Kidney epithelial cell (primary cell): ENCODE measurements around the gene IMMT. TPM values are rescaled to one million over a fixed set of nuclear protein-coding genes. Genes with fewer than 3 reads are reported as not detected.

Experiments
- DNase-seq: peaks from one replicate; pipeline ENCODE4 v3.0.0-alpha.2; 2010; ENCODE audit warnings: low read depth
- H3K27me3 ChIP-seq: 2 replicates; pipeline ENCODE4 v1.6.0; 2011; ENCODE audit warnings: low read length; ENCODE audit not compliant: control insufficient read depth, insufficient read depth
- H3K36me3 ChIP-seq: 2 replicates; pipeline ENCODE4 v1.5.1; 2011; ENCODE audit warnings: low read length; ENCODE audit not compliant: control insufficient read depth, insufficient read depth
- H3K4me3 ChIP-seq: 2 replicates; pipeline ENCODE4 v1.5.1; 2011; ENCODE audit warnings: low read depth, mild to moderate bottlenecking, control low read depth, low read length
- CTCF ChIP-seq: IDR thresholded peaks from 2 replicates; pipeline ENCODE4 v1.5.1; 2011; ENCODE audit warnings: mild to moderate bottlenecking, moderate library complexity, low read length, control low read depth, inconsistent platforms; ENCODE audit not compliant: insufficient read depth, poor library complexity, severe bottlenecking
- total RNA-seq: library from RNA; depleted of rRNA; stranded (reverse); fragments of >200 nt; gene quantifications from 2 replicates; pipeline ENCODE4 v1.2.3, GENCODE V29; 2015

Gene IMMT
- total RNA-seq, 1 donor from 2014 or later = 66.9 TPM

DNA sequence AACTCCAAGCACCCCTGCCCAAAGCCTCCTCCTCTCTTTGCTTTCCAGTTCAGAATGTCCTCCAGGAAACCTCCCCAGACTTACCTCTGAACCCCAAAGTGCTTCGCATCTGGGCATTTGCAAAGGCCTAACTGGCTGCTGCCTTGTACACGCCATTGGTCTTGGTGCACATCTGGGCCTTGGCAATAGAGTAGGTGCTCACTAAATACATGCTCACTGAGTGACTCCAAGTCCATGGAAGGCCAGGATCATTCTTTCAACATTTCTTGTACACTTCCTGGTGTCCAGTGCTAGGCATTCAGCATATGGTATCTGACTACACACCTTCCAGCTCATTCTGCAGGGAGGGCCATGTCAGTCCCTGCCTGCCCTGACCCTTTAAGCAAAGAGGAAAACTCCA, 32.4 kb upstream of the IMMT start:
- TF ChIP-seq CTCF = no peak
- DNase-seq = no peak
- no peak overlapping the region for H3K4me3 ChIP-seq
- peaks cover 3% of the 10 kb centered on the region for H3K27me3 ChIP-seq
- no peaks in the 10 kb centered on the region for H3K36me3 ChIP-seq

DNA sequence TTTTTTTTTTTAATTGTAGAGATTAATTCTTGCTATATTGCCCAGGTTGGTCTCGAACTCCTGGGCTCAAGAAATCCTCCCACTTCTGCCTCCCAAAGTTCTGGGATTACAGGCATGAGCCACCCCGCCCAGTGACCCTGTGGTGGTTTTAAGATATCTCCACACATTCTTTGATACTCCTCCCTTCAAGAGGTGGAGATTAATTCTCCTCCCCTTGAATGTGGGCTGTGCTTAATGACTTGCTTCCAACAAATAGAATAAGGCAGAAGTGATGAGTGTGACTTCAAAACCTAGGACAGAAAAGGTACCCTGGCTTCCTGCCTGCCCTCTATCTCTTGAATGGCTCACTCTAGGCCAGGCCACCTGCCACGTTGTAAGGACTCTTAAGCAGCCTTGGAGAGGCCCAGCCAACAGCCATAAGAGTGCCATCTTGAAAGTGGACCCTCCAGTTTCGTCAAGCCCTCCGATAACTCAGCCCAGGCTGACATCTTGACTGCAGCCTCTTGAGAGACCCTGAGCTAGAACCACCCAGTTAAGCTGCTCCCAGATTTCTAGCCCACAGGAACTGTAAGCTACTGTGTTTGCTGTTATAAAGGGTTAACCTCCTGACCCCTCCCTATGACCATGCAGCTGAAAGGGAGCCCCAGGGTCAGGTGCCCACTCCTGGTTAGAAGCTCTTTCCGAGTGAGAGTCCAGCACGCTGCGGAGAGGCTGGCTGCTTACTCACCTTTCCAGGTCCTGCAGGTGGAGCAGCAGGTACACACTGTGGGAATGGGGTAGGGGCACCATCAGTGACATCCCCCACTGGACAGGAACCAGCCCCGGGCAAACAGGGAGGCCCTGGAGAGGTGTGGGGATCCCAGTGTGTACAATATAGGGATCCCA, 31.6 kb upstream of the IMMT start:
- Histone ChIP-seq H3K36me3 (no peaks in the 10 kb centered on the region), H3K4me3 (no peak overlapping the region), H3K27me3 (peaks cover 2% of the 10 kb centered on the region)
- TF ChIP-seq CTCF = no peak
- no peak for DNase-seq

- DNase-seq = no peak
- H3K27me3 ChIP-seq = peaks cover 2% of the 10 kb centered on the region
- H3K4me3 ChIP-seq = no peak overlapping the region
- TF ChIP-seq CTCF = no peak
- no peaks in the 10 kb centered on the region for H3K36me3 ChIP-seq
Observed at GRCh38 chr2:86226070-86226469, 30.8 kb upstream of the IMMT start.

DNA sequence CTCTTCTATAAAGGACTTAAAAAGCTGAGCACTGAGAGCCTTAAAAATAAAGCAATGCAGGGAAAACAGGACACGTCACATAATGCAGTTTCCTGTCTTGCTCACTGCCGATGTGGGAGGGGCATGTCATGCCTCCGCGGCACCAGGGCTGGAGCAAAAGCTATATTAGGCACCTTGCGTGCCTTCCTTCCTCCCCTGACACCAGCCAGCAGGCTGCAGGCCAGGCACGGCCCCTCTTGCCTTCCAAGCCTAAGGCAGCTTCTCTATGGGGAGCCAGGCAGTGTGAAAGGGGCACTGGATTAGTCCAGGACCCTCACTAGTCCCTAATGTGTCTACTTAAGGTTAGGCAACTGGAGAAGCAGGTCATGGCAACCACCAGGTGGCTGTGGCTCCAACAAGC, 30.3 kb upstream of the IMMT start:
- DNase-seq = no peak
- H3K36me3 ChIP-seq = no peaks in the 10 kb centered on the region
- peaks cover 2% of the 10 kb centered on the region for H3K27me3 ChIP-seq
- no peak for TF ChIP-seq CTCF
- H3K4me3 ChIP-seq = no peak overlapping the region

DNA sequence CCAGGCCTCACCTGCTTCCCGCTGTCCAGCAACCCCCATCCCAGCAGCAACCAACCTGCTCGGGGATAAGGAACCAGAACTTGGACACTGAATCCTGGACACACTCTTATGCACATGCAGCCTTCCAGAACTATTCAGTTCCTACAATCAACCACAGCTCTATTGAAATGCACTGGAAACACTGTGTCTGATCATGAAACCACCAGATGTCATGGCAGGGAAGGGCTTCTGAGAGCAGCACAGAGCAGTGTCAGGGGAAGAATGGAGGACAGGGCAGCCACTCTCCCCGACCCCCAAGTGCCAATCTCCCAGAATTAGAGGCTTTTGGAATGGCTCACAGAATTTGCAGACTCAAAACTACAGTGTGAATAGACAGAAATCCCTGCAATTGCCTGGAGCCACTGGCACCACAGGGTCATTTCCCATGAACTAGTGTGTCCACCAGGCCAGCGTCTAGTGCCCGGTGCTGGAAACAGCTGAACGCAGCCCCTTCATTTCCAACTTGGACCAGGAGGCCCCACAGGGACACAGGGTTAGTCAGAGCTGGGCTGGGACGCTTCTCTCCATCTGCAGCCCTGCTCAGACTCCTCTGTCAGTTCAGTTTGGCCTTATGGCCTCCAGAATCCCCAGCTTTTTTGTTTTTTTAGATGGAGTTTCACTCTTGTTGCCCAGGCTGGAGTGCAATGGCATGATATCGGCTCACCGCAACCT, 29.5 kb upstream of the IMMT start:
- Histone ChIP-seq H3K27me3 (no peaks in the 10 kb centered on the region), H3K4me3 (no peak overlapping the region), H3K36me3 (no peaks in the 10 kb centered on the region)
- no peak for DNase-seq
- TF ChIP-seq CTCF = no peak
